Fibroblast of the aortic adventitia (primary cell): Measurements from ENCODE around the gene ZNF630. TPM values are rescaled to one million over a fixed set of nuclear protein-coding genes. Genes with fewer than 3 reads are reported as not detected.
A peak's percentile ranks its signal among the peaks of the same experiment; 100 is the strongest.
"Not testable (repeated sequence)": the region's sequence is repeated elsewhere in the genome, so short reads cannot be mapped to it uniquely, and the experiment has no call there.

ENCODE experiments used
- DNase-seq: peaks from one replicate; pipeline ENCODE4 v3.0.0-alpha.2; 2010; ENCODE audit warnings: low read depth
- H3K4me3 ChIP-seq: 2 replicates; pipeline ENCODE4 v1.5.1; 2011; ENCODE audit warnings: low read depth, mild to moderate bottlenecking, control low read depth, low read length, moderate library complexity
- CTCF ChIP-seq: IDR thresholded peaks from 2 replicates; pipeline ENCODE4 v1.5.1; 2011; ENCODE audit warnings: mild to moderate bottlenecking, low read length, control low read depth, inconsistent platforms; ENCODE audit not compliant: insufficient read depth
- total RNA-seq: library from RNA; depleted of rRNA; stranded (reverse); fragments of >200 nt; gene quantifications from 2 replicates; pipeline ENCODE4 v1.2.3, GENCODE V29; 2012; ENCODE audit warnings: low replicate concordance

ZNF630 gene
- total RNA-seq = 0.81 and 2.0 TPM in 2 replicates

GRCh38 chrX:48071064-48071985, at the start of gene ZNF630:
ZNF630 (minus strand) TSS chrX:48071640; CDS start chrX:48066886, 4,754 bp downstream.
- DNase-seq = peak; percentile 6
- H3K4me3 ChIP-seq = peak within 1 kb of the TSS; percentile 56
- no peak for TF ChIP-seq CTCF

GRCh38 chrX:48107717-48108116, 36.3 kb upstream of the ZNF630 start:
- DNase-seq = no peak
- H3K4me3 ChIP-seq = no peak overlapping the region
- no peak for TF ChIP-seq CTCF

- no peak overlapping the region for H3K4me3 ChIP-seq
- no peak for TF ChIP-seq CTCF
- DNase-seq = no peak
Observed at GRCh38 chrX:48102874-48103374, 31.5 kb upstream of the ZNF630 start.

- H3K4me3 ChIP-seq = no peak overlapping the region
- no peak for TF ChIP-seq CTCF
- DNase-seq = no peak
Observed at GRCh38 chrX:48101443-48101842, 30.0 kb upstream of the ZNF630 start.

GRCh38 chrX:48092558-48092957, 21.1 kb upstream of the ZNF630 start:
- not testable (repeated sequence) for DNase-seq, H3K4me3 ChIP-seq

- no peak for DNase-seq
- TF ChIP-seq CTCF = no peak
Observed at GRCh38 chrX:48090123-48090522, 18.7 kb upstream of the ZNF630 start.

GRCh38 chrX:48086082-48086481, 14.6 kb upstream of the ZNF630 start:
- TF ChIP-seq CTCF = no peak
- H3K4me3 ChIP-seq = no peak overlapping the region
- no peak for DNase-seq

More at GRCh38 chrX:48090123-48090522, 18.7 kb upstream of the ZNF630 start:
- no peak overlapping the region for H3K4me3 ChIP-seq
